B cell (primary cell): Measurements from ENCODE around the gene GLIS2.

Experiments used
- EZH2 ChIP-seq: IDR thresholded peaks from 2 replicates; pipeline ENCODE4 v1.6.1; 2012; ENCODE audit warnings: borderline replicate concordance, low read depth, mild to moderate bottlenecking, moderate library complexity, low read length; ENCODE audit not compliant: insufficient read depth, poor library complexity, severe bottlenecking
- TF ChIP-seq, protein P1 (sequence below): fragments of 200-600 bp; IDR thresholded peaks from one replicate; pipeline ENCODE4 v1.8.0; 2022; ENCODE audit warnings: antibody characterized with exemption, mild to moderate bottlenecking

DNA sequence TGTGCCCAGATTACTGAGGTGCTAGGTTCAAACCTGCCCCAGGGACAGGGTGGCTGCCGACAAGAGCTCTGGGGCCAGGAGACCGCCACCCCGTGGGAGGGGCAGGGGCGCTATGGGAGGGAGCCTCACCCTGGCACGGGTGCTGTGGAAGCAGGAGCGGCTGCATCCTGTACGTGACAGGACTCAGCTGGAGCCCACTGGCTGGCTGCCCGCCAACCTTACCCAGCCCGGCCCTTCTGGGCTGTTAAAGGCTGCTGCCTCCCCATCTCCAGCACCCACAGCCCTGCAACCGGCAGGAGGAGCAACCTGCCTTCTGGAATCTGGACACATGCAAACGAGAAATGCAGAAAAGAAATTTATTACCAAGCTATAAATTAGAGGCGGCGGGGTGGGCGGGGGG, 24.0 kb downstream of the GLIS2 start:
- TF ChIP-seq, protein P1, sequence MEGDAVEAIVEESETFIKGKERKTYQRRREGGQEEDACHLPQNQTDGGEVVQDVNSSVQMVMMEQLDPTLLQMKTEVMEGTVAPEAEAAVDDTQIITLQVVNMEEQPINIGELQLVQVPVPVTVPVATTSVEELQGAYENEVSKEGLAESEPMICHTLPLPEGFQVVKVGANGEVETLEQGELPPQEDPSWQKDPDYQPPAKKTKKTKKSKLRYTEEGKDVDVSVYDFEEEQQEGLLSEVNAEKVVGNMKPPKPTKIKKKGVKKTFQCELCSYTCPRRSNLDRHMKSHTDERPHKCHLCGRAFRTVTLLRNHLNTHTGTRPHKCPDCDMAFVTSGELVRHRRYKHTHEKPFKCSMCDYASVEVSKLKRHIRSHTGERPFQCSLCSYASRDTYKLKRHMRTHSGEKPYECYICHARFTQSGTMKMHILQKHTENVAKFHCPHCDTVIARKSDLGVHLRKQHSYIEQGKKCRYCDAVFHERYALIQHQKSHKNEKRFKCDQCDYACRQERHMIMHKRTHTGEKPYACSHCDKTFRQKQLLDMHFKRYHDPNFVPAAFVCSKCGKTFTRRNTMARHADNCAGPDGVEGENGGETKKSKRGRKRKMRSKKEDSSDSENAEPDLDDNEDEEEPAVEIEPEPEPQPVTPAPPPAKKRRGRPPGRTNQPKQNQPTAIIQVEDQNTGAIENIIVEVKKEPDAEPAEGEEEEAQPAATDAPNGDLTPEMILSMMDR = no peak
- no peak for TF ChIP-seq EZH2
